Lower leg skin (tissue), 3 donors: ENCODE measurements around the gene TSC2.
"Not testable (repeated sequence)": the region's sequence is repeated elsewhere in the genome, so short reads cannot be mapped to it uniquely, and the experiment has no call there.

Experiments used
- POLR2A ChIP-seq, 2 donors: fragments of 450-650 bp; IDR thresholded peaks; one replicate each; pipeline ENCODE4 v1.6.1; 2016 to 2017; ENCODE audit warnings: antibody characterized with exemption in 2 of 2, mild to moderate bottlenecking in 1 of 2, moderate library complexity in 1 of 2
- TF ChIP-seq, protein P1 (sequence below), 3 donors: fragments of 450-650 bp; IDR thresholded peaks; one replicate each; pipeline ENCODE4 v1.5.1; 2016; ENCODE audit warnings: antibody characterized with exemption in 3 of 3, mild to moderate bottlenecking in 3 of 3, moderate library complexity in 2 of 3

DNA sequence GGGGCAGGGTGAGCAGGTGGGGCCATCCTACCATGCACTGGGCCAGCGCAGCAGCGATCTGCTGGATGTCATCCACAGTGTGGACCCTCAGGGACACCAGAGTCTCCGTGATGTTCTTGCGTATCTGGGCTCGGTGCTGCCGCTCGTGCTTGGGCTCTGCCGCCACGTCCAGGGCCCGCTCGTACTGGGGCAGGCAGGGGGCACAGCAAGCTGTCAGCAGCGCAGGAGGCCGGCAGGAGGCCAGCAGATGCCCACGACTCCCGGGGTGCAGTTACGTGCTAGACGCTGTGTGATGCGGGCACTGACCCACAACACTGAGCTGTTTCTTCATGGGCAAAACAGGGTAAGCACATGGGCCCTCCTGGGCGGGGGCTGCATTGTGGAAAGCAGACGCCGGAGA, 57.5 kb downstream of the TSC2 start:
- TF ChIP-seq, protein P1, sequence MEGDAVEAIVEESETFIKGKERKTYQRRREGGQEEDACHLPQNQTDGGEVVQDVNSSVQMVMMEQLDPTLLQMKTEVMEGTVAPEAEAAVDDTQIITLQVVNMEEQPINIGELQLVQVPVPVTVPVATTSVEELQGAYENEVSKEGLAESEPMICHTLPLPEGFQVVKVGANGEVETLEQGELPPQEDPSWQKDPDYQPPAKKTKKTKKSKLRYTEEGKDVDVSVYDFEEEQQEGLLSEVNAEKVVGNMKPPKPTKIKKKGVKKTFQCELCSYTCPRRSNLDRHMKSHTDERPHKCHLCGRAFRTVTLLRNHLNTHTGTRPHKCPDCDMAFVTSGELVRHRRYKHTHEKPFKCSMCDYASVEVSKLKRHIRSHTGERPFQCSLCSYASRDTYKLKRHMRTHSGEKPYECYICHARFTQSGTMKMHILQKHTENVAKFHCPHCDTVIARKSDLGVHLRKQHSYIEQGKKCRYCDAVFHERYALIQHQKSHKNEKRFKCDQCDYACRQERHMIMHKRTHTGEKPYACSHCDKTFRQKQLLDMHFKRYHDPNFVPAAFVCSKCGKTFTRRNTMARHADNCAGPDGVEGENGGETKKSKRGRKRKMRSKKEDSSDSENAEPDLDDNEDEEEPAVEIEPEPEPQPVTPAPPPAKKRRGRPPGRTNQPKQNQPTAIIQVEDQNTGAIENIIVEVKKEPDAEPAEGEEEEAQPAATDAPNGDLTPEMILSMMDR (IDR thresholded peaks at IDR 0.05) = not testable (repeated sequence)
- TF ChIP-seq POLR2A (IDR thresholded peaks at IDR 0.05) = not testable (repeated sequence)
